ENCODE data around the gene TP73.

TP73 gene

GRCh38 chr1:3706651-3707297 is 54.5 kb downstream of the TP73 start:
- no peak for DNase-seq (ENCODE audit: low read depth)
- TF ChIP-seq CTCF (IDR thresholded peaks at IDR 0.05; ENCODE audit: low read depth, low read length, missing control alignments) = no peak
- in situ Hi-C loops (cut with HindIII; ENCODE audit: low sequenced_read_pairs) = no loop called here
- no peak overlapping the region for H3K4me3 ChIP-seq (ENCODE audit: low read depth, low read length)

- in situ Hi-C loops (cut with HindIII; ENCODE audit: low sequenced_read_pairs) = no loop called here
- DNase-seq (ENCODE audit: low read depth) = no peak
- no peak for TF ChIP-seq CTCF (IDR thresholded peaks at IDR 0.05; ENCODE audit: low read depth, low read length, missing control alignments)
- no peak overlapping the region for H3K4me3 ChIP-seq (ENCODE audit: low read depth, low read length)
Measured at GRCh38 chr1:3707298-3707938, 55.1 kb downstream of the TP73 start.

GRCh38 chr1:3707939-3708328 is 55.6 kb downstream of the TP73 start:
- H3K4me3 ChIP-seq (ENCODE audit: low read depth, low read length) = no peak overlapping the region
- no peak for TF ChIP-seq CTCF (IDR thresholded peaks at IDR 0.05; ENCODE audit: low read depth, low read length, missing control alignments)
- in situ Hi-C loops (cut with HindIII; ENCODE audit: low sequenced_read_pairs) = no loop called here
- no peak for DNase-seq (ENCODE audit: low read depth)

- no peak overlapping the region for H3K4me3 ChIP-seq (ENCODE audit: low read depth, low read length)
- DNase-seq (ENCODE audit: low read depth) = no peak
- in situ Hi-C loops (cut with HindIII; ENCODE audit: low sequenced_read_pairs) = no loop called here
- TF ChIP-seq CTCF (IDR thresholded peaks at IDR 0.05; ENCODE audit: low read depth, low read length, missing control alignments) = no peak
Measured at GRCh38 chr1:3708791-3709190, 56.5 kb downstream of the TP73 start.

- in situ Hi-C loops (cut with HindIII; ENCODE audit: low sequenced_read_pairs) = no loop called here
- TF ChIP-seq CTCF (IDR thresholded peaks at IDR 0.05; ENCODE audit: low read depth, low read length, missing control alignments) = no peak
- H3K4me3 ChIP-seq (ENCODE audit: low read depth, low read length) = no peak overlapping the region
- no peak for DNase-seq (ENCODE audit: low read depth)
Measured at GRCh38 chr1:3710251-3710650, 57.9 kb downstream of the TP73 start.

- DNase-seq (ENCODE audit: low read depth) = no peak
- no peak overlapping the region for H3K4me3 ChIP-seq (ENCODE audit: low read depth, low read length)
- no peak for TF ChIP-seq CTCF (IDR thresholded peaks at IDR 0.05; ENCODE audit: low read depth, low read length, missing control alignments)
- in situ Hi-C loops (cut with HindIII; ENCODE audit: low sequenced_read_pairs) = no loop called here
Measured at GRCh38 chr1:3711381-3711779, 59.1 kb downstream of the TP73 start.
